ENCODE results near the gene CA11. TPM values are rescaled to one million over a fixed set of nuclear protein-coding genes. Genes with fewer than 3 reads are reported as not detected.

Gene CA11
- total RNA-seq, 1 experiment from 2014 or later = not detected

- no peak for DNase-seq (ENCODE audit: low read depth)
Observed at GRCh38 chr19:48613852-48614435, 32.0 kb downstream of the CA11 start.

DNA sequence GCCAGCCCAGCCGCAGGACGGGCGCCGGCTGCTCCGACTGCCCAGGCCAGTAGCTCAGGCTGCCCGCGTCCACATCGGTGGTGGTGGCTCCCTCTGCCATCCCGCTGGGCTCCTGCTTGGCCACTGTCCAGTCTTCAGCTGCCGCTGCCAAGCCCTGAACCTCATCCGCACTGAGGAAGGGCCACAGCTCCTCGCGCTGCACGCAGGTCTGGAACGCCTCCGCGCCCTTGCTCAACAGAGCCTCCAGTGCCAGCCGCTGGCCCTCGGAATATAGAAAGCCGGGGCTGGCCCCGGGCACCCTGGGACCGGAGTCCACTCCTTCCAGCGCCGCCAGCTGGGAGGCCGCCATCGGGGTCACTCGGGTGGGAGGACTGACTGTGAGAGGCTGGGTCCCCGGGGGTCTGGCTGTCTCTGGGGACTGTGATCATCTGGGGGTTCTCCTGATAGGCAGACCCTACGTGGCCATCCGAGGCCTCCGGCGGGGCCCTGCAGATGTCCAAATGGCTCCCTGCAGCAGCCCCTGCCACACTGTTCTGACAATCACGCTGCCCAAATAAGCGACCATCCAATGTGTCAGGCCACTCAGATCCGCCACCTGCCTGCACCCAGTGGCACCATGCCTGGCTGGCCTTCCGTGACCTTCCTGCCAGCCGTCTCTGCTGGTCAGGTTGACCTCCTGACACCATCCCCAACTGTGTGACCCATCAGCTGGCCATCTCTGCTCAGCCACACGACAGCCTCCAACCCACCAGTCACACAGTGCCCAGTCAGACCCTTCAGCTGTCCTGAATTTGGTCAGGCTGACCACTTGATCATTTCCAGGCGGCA is 32.7 kb downstream of the CA11 start:
- no peak for DNase-seq (ENCODE audit: low read depth)

GRCh38 chr19:48611872-48612271 is 34.1 kb downstream of the CA11 start:
- no peak for DNase-seq (ENCODE audit: low read depth)

- no peak for DNase-seq (ENCODE audit: low read depth)
Observed at GRCh38 chr19:48609571-48610108, 36.3 kb downstream of the CA11 start.

GRCh38 chr19:48608798-48609263 is 37.2 kb downstream of the CA11 start:
- peak; percentile 70 for DNase-seq (ENCODE audit: low read depth)

GRCh38 chr19:48607359-48607755 is 38.6 kb downstream of the CA11 start:
- DNase-seq (ENCODE audit: low read depth) = no peak

GRCh38 chr19:48606463-48607358 is 39.3 kb downstream of the CA11 start, which contains the start of gene SPACA4:
Gene SPACA4 (plus strand): TSS chr19:48606742. CDS start chr19:48606979, 237 bp downstream.
- DNase-seq (ENCODE audit: low read depth) = no peak

GRCh38 chr19:48603850-48604249 is 42.1 kb downstream of the CA11 start:
- DNase-seq (ENCODE audit: low read depth) = no peak

DNA sequence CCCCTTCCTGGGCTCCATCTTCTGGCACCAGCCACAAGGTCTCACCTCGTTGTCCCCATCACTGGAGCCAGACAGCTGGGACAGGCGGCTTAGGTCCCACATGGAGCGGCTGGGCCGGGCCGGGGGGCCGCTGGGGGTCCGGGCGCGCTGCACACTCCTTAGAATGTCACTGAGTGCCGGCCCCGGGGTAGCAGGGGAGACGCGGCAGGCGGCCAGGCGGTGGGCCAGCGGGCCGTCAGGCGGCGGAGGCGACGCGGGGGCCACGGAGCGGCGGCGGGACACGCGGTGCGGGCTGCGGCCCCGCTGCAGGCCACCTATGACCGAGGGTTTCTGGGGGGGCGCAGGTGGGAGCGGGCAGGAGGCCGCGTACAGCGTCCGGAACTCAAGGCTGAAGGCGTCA is 42.5 kb downstream of the CA11 start:
- DNase-seq (ENCODE audit: low read depth) = no peak

GRCh38 chr19:48603001-48603400 is 43.0 kb downstream of the CA11 start:
- DNase-seq (ENCODE audit: low read depth) = no peak

DNA sequence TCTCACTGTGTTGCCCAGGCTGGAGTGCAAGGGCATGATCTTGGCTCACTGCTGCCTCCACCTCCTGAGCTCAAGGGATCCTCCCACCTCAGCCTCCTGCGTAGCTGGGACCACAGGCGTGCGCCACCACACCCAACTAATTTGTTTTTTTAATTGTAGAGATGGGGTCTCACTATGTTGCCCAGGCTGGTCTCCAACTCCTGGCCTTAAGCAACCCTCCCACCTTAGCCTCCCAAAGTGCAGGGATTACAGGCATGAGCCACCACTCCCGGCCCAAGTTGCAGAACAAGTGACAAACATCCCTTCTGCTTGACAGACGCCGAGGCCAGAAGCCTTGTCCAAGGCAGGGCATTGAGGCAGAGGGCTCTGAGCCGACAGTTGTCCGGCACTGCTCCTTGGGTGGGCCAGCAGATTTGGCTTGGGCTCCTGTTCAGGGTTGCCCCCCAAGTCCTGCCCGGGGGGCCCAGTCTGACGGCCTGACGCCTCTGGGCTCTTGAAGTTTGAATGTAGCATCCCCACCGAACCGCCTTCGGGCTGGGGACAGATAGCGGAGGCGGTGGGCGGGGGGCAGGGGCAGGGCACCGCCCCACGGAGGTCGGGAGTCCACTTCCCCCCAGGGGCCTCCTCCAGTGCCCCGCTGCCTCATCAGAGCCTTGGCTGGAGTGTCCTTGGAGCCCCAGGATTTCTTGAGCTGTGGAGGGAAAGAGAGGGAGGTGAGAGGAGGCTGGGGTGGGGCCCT is 45.1 kb downstream of the CA11 start:
- no peak for DNase-seq (ENCODE audit: low read depth)

DNA sequence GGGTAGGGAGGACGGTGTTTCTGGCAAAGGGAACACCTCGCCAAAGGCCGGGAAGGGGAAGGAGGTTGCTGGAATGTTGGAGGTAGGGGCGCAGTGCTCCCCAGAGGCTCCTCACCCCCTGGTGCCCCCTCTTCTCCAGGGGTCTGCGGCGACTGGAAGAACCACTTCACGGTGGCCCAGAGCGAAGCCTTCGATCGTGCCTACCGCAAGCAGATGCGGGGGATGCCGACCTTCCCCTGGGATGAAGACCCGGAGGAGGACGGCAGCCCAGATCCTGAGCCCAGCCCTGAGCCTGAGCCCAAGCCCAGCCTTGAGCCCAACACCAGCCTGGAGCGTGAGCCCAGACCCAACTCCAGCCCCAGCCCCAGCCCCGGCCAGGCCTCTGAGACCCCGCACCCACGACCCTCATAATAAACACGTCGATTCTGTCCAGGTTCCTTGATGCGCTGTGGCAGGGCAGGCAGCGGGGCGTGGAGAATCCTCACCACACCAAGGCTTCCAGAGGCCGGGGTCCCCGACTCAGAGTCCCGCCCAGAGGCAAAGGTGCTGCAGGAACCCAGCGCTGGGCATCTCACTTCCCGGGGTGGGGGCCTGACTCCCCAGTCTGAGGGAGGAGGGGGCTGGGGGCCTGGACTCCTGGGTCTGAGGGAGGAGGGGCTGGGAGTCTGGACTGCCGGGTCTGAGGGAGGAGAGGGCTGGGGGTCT is 46.8 kb downstream of the CA11 start:
- DNase-seq (ENCODE audit: low read depth) = no peak

DNA sequence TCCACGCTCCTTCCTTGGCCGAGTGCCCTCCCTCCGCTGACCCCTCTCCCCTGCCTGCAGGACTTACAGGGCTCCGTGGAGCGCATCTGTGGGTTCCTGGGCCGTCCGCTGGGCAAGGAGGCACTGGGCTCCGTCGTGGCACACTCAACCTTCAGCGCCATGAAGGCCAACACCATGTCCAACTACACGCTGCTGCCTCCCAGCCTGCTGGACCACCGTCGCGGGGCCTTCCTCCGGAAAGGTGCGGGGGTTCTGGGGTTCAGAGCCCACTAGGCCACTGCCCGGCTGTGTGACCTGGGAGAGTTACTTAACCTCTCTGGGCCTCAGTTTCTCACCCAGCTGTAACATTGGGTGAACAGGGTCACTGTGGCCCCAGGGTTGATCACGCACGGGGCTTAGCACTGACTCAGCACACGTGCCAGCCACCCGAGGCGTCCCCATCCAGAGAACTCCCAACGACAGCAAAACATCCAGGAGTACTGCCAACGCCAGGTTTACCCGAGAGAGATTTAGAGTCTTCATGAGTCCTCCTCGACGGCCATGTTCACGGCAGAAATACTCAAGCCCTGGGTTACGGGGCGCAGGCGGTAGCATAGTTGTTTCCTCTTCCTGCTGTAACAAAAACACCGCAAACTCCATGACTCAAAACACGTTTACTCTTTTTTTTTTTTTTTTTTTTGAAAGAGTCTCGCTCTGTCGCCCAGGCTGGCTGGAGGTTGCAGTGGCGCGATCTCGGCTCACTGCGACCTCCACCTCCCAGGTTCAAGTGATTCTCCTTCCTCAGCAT is 49.1 kb downstream of the CA11 start:
- peak; percentile 46 for DNase-seq (ENCODE audit: low read depth)

DNA sequence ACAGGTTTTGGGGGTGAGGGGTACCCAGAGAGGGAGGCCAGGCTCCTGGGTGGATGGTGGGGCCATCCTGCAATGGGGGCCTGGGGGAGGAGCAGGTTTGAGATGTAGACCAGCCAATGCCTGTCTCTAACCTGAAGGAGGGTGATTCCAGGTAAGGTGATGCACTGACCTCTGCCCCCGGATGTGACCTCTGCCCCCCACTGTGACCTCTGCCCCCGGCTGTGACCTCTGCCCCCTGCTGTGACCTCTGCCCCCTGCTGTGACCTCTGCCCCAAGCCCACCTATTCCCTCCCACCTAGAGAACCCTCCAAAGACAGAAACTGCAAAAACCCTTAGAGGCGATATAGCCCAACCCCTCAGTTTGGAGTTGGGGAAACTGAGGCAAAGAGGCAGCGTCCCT is 49.8 kb downstream of the CA11 start:
- no peak for DNase-seq (ENCODE audit: low read depth)

DNA sequence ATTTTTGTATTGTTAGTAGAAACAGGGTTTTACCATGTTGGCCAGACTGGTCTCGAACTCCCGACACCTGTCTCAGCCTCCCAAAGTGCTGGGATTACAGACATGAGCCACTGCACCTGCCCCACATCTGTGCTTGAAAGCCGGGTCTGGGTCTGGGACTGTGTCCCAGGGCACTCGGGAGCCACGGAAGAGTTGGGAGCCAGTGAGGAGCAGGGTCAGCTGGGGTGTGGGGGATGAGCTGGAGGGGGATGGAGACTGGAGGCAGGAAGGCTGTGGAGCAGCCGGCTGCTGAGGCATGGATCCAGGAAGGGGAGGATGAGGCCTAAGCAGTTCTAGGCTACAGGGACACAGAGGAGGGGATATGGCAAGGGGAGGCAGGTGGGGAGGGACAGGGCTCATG is 50.2 kb downstream of the CA11 start:
- DNase-seq (ENCODE audit: low read depth) = no peak

GRCh38 chr19:48595171-48595570 is 50.8 kb downstream of the CA11 start:
- DNase-seq (ENCODE audit: low read depth) = no peak

DNA sequence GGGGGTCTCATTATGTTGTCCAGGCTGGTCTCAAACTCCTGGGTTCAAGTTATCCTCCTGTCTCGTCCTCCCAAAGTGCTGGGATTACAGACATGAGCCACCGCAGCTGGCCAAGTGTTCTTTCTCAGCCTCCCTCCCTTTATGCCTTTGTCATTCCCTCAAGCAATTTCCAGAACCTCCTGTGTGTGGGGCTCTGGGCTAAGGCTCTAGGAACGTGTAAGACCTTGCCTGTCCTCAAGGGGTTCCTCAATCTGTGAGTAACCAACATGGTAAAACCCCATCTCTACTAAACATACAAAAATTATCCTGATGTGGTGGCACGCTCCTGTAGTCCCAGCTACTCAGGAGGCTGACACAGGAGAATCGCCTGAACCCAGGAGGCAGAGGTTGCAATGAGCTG is 55.0 kb downstream of the CA11 start:
- DNase-seq (ENCODE audit: low read depth) = peak; percentile 9

DNA sequence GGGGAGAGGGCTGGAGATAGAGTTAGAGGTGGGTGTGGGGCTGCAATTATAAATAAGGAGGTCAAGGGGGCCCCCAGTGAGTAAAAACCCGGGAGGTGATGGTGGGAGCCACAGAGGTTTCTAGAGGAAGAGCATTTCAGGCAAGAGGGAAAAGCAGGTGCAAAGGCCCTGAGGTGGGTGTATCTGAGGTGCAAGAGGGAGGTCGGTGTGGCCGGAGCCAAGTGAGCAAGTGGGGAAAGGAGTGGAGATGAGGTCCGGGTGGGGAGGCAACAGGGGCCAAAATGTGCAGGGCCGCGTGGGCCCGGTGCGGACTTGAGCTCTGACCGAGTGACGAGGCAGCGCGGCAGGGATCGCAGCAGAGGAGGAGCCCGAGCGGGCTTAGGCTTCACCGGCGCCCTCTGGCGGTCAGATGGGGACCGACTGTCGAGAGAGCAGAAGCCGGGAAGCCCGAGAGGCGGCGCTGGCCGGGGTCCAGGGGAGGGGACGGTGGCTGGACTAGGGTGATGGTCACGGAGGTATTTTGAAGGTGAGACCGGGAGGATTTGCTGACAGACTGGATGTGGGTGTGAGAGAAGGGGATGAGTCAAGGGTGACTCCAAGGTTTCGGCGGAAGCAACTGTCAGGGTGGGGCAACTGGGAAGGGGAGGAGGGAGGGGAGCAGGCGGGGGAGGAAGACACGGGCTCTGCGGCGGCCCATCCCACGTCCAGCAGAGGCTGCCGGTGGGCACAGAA is 57.2 kb downstream of the CA11 start:
- DNase-seq (ENCODE audit: low read depth) = peak; percentile 93
